Stimulated activated CD8-positive, alpha-beta memory T cell treated with anti-CD3 and anti-CD28 coated beads, Interleukin-4, amount 100 ng/mL, for 48 hours (primary cell): ENCODE data around the gene HHATL.

Experiments
- DNase-seq: peaks from one replicate; pipeline ENCODE4 v3.0.0-alpha.2; 2020

Gene HHATL

GRCh38 chr3:42651248-42652091, 51.1 kb downstream of the HHATL start:
- DNase-seq, result no peak

GRCh38 chr3:42649783-42650182, 52.8 kb downstream of the HHATL start:
- DNase-seq, result no peak

- no peak for DNase-seq
These were observed 53.6 kb downstream of the HHATL start for GRCh38 chr3:42649006-42649405.

- no peak for DNase-seq
These were observed 54.7 kb downstream of the HHATL start for GRCh38 chr3:42647821-42648459.
